AG08396 (cell line): ENCODE measurements around the gene WFDC11.
"Not testable (repeated sequence)": the region's sequence is repeated elsewhere in the genome, so short reads cannot be mapped to it uniquely, and the experiment has no call there.

Experiments
- DNase-seq: peaks from one replicate; pipeline ENCODE4 v3.0.0; 2012; ENCODE audit warnings: low spot score, mixed read lengths

The WFDC11 gene

DNA sequence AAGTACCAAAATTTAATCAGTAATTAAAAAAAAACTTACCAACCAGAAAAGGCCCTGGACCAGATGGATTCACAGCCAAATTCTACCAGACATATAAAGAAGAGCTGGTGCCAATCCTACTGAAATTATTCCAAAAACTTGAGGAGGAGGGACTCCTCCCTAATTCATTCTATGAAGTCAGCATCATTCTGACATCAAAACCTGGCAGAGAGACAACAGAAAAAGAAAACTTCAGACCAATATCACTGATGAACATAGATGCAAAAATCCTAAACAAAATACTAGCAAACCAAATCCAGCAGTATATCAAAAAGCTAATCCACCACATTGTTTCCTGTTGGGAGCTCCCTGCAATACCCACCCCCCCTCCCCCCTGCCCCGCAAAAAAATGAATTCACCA is at the start of gene WFDC11:
Gene WFDC11 (minus strand): TSS at position 101 of the 400 bp plus-strand sequence. CDS start 19,639 bp downstream, outside the sequence.
- no peak for DNase-seq

DNA sequence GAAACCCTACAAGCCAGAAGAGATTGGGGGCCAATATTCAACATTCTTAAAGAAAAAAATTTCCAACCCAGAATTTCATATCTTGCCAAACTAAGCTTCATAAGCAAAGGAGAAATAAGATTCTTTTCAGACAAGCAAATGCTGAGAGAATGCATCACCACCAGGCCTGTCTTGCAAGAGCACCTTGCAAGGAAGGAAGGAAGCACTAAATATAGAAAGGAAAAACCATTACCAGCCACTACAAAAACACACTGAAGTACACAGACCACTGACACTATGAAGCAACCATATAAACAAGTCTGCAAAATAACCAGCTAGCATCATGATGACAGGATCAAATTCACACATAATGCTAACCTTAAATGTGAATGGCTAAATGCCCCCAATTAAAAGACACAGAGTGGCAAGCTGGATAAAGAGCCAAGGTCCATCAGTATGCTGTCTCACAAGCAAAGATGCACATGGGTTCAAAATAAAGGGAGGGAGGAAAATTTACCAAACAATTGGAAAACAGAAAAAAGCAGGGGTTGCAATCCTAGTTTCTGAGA is 46.2 kb upstream of the WFDC11 start:
- not testable (repeated sequence) for DNase-seq

DNA sequence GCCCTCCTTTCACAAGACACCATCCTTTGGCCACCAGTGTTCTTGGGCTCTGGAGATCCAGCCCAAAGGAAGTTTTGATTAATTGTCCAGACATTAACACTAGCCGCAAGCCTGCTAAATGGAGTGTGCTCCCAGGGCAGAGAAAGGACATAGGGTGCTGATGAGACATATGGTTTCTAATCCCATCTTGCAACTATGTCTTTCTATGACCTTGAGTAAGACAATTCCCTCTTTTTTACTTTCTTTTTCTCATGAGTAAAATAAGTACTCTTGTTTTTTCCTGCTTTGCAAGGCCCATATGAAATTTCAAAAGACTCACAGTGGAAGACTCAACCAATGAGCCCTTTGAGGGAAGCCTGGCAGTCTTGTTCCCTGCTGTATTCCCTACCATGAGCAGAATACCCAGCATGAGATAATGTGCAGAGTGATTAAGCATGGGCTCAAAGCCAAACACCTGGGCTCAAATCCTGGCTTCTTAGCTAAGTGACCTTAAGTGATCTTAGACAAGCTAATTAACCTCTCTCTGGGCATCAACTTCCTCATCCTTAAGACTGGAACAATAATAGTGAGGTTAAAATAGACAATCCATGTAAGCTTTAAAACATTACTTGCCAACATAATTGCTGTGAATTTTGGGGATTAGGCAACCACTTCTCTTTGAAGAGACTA is 35.1 kb upstream of the WFDC11 start, which contains the start of gene WFDC10B:
Gene WFDC10B (minus strand): TSS at position 51 of the 669 bp plus-strand sequence. CDS start 19,027 bp downstream, outside the sequence.
- DNase-seq: no peak

DNA sequence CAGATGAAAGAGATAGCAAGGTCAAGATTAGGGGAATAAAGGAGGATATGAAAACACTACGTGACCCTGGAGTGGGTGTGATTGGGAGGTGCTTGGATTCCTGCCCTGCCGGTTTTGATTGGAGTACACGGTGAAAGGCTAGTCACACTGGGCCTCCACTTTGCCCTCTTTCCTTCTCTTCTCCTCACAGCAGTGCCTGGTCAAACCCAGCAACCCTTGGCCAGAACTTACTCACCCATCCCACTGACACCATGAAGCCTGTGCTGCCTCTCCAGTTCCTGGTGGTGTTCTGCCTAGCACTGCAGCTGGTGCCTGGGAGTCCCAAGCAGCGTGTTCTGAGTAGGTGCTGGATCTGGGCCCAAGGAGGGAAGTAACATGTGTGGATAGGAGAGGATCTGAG is 31.8 kb upstream of the WFDC11 start, which contains the start of gene WFDC13:
Gene WFDC13 (plus strand): TSS at position 166 of the 400 bp plus-strand sequence. CDS start 86 bp downstream, at position 252.
- no peak for DNase-seq

DNA sequence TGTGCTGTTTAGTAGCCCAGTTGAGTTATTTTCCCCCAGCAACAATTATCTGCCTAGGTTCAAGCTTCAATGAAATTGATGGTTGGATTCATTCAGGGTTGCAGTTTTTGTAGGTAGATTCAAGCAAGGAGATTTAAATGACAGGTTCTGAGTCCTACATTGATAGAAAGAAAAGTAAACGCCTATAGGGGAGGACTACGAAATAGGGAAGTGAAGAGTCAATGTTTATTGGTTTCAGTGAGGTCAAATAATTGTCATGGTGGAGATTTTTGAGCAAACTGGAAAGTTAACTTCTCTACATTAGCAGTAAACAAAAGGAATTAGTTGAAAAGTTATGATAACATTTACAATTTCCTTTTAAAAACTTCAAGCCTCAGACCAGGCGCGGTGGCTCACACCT is 31.1 kb upstream of the WFDC11 start:
- no peak for DNase-seq

DNA sequence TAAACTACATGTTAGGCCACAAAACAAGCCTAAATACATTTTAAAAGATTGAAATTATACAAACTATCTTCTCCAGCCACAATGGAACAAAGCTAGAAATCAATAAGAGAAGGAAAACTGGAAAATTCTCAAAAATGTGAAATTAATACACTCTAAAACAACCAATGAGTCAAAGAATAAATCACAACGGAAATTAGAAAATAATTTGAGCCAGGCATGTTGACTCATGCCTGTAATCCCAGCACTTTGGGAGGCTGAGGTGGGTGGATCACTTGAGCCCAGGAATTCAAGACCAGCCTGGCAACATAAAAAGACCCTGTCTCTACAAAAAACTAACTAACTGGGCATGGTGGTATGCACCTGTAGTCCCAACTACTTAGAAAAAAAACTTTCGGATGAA is 25.5 kb upstream of the WFDC11 start:
- no peak for DNase-seq

DNA sequence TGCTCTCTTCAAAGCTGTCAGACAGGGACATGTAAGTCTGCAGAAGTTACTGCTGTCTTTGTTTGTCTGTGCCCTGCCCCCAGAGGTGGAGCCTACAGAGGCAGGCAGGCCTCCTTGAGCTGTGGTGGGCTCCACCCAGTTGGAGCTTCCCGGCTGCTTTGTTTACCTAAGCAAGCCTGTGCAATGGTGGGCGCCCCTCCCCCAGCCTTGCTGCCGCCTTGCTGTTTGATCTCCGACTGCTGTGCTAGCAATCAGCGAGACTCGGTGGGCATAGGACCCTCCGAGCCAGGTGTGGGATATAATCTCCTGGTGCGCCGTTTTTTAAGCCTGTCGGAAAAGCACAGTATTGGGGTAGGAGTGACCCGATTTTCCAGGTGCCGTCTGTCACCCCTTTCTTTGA is 23.3 kb upstream of the WFDC11 start:
- DNase-seq: not testable (repeated sequence)

DNA sequence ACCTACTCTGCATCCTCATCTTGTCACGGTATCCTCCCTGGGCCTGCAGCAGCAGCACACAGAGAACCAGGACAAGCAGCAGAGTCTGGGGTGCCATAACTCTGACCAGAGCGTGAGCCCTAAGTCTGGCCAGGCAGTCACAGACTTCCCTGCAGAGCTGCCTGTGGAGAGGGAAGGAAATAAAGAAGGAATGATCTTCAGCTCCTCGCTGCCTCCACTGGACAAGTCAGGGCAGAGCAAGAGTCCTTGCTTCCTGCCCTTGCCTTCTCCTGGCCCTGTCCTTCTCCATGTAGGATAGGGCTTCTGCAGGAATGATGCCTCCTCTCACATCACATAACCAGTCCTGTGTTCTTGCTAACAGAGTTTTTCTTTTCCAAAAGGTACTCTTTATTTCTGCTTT is 15.9 kb upstream of the WFDC11 start:
- DNase-seq: peak; percentile 12

DNA sequence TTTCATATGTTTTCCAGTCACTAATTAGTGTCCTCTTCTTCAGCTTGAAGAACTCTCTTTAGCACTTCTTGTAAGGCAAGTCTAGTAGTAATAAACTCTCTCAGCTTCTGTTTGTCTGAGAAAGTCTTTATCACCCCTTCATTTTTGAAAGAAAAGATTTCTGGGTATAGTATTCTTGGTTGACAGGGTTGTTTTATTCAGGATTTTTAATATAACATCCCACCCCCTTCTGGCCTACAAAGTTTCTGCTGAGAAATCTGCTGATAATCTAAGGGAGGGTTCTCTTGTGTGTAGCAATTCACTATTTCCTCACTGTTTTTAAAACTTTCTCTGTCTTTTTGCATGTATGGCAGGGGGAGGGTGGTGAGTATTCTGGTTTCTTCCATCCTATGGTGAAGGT is 9.6 kb upstream of the WFDC11 start:
- no peak for DNase-seq

DNA sequence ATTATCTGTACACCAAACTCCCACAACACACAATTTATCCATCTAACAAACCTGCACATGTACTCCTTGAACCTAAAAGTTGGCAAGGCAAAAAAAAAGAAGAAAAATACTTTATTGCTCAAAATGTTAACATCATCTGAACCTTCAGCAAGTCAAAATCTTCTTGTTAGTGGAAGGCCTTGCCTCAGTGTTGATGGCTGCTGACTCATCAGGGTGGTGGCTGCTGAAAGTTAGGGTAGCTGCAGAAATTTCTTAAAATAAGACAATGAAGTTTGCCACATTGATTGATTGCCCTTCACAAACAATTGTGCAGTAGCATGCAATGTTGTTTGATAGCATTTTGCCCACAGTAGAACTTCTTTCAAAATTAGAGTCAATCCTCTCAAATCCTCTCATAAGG is 2.7 kb upstream of the WFDC11 start:
- no peak for DNase-seq

DNA sequence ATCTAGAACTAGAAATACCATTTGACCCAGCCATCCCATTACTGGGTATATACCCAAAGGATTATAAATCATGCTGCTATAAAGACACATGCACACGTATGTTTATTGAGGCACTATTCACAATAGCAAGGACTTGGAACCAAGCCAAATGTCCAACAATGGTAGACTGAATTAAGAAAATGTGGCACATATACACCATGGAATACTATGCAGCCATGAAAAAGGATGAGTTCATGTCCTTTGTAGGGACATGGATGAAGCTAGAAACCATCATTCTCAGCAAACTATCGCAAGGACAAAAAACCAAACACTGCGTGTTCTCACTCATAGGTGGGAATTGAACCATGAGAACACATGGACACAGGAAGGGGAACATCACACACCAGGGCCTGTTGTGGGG is 13.0 kb downstream of the WFDC11 start:
- DNase-seq: not testable (repeated sequence)

DNA sequence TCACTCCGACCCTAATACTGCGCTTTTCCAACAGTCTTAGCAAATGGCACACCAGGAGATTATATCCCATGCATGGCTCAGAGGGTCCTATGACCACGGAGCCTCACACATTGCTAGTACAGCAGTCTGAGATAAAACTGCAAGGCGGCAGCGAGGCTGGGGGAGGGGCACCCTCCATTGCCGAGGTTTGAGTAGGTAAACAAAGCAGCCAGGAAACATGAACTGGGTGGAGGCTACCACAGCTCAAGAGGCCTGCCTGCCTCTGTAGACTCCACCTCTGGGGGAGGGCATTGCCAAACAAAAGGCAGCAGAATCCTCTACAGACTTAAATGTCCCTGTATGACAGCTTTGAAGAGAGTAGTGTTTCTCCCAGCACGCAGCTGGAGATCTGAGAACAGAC is 18.3 kb downstream of the WFDC11 start:
- not testable (repeated sequence) for DNase-seq

DNA sequence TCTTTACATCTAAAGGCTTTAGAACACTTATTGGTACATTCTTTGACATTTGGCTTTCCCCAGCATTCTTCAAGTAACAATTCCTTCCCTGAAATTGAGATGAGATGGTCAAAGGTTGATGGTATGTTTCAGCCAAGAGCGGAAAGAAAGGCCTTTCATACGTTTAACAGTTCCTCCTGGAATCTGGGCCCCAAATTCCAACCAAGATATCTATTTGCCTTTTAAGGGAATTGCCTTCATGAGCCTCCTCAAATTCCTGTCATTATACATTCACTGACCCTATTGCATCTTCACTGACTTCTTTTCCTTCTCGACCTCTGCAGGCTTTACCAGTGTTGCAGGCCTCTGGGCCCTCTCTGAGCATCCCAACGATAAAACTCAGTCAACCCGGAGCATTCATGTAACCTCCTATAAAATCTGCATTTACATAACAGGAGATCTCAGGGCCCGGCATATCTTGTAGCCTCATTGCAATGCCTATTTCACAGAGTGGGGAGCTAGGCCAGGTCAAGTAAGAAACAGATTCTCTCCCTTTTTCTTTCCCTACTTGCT is 20.7 kb downstream of the WFDC11 start:
- no peak for DNase-seq

DNA sequence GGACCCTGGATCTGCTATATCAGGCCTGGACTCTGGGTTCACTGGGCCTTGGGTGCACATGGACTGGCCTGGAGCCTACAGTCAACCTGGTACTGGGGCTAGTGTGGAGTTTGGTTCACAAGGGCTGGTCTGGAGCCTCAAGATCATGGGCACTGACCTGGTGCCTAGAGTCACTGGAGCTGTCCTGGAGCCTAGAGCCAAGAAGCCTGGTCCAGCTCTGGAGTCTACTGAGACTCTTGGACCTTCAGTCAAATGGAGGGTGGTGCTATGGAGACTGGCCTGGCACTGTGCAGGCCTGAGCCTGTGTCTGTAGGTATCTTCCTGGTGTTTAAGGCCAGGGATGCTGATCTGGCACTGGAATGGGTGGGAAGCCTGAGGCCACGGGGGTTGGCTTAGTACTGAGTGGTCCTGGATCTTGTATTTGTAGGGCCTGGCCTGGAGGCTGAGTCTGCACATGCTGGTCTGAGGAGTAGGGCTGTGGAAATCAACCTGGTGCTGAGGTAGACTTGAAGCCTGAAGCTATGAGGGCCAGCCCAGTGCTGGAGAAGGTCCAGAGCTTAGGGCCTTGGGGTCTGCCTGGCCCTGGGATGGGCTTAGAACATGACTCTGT is 22.5 kb downstream of the WFDC11 start:
- DNase-seq: no peak

DNA sequence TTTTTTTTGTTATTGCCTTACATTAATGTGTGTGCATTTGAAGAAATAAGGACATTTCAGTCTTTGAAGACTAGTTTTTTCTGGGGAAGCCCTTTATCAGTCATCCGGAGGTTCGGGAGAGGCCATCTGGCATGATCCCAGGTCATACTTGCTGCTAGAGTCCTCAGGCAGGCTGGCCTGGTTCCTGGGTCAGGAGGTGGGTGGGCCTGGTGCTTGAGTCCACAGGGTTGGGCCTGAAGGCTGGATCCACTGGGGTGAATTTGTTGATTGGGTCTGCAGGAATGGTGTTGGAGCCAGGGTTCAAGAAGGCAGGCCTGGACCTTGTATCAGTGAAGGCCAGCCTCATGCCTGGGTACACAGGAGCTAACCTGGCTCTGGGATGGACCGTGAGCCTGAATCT is 23.2 kb downstream of the WFDC11 start:
- no peak for DNase-seq

DNA sequence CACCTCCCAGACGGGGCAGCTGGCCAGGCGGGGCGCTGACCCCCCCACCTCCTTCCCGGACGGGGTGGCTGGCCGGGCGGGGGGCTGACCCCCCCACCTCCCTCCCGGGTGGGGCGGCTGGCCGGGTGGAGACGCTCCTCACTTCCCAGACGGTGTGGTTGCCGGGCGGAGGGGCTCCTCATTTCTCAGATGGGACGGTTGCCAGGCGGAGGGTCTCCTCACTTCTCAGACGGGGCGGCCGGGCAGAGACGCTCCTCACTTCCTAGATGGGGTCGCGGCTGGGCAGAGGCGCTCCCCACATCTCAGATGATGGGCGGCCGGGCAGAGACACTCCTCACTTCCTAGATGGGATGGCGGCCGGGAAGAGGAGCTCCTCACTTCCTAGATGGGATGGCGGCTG is 24.2 kb downstream of the WFDC11 start:
- DNase-seq: not testable (repeated sequence)

DNA sequence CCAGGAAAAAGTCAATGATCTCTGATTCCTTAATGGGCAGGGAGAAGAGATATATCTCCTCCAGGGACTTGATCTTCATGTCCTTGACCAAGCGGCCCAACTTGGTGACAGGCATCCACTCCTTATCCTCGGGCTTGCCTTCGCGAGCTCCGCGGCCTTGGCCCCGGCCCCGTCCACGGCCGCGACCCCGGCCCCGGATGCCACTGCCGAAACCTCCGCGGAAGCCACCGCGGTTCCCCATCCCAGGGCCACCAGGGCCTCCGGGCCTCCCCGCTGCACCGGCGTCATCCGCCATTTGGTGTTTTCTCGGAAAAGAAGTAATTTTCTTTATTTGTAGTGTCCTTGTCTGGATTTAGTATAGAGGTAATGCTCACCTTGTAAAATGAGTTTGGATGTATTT is 29.0 kb downstream of the WFDC11 start:
- DNase-seq: not testable (repeated sequence)

DNA sequence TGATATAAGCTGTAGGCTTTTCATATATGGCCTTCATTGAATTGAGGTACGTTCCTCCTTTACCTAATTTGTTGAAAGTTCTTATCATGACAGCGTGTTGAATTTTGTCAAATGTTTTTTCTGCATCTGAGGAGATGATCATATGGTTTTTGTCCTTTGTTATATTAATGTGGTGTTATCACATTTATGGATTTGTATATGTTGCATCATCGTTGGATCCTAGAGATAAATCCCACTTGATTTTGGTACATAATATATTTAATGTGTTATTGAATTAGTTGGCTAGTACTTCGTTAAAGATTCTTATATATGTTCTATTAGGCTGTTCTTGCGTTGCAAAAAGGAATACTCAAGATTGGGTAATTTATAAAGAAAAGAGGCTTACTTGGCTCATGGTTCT is 30.4 kb downstream of the WFDC11 start:
- no peak for DNase-seq

DNA sequence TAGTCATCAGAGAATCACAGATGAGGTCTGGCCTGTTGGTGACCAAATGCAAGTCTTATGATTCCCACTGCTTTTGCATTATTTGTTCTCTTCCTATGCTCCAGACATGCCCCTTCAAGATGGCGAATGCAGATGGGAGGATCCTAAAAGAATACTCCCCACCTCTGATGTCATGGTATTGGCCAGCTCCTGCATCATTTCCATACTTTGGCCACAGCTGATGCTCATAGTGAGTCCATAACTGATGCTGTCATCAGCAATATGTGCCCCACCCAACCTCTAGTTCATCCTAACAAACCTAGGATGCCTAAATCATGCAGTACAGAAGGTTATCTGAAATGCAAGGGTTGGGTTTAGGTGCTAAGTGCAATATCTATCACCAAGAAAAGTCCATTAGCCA is 33.5 kb downstream of the WFDC11 start:
- no peak for DNase-seq

DNA sequence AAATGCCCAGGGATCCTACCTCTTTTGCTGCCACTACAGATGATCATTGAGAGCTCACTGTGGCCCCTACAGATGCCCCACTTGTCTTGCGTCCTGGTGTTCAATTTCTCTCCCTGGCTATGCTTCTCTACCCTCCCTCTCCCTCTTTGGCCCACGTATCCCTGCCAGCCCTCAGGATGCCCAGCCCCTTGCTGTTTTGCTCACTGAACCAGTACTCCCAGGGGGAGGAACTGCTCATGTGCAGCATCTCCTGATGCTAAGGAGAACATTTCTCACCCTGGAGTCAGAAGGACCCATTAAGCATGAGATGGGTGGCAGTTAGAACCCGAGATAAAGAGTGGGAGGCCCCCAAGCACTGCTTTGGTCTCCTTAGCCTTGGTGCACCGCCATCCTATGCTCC is 38.9 kb downstream of the WFDC11 start, which contains the start of gene WFDC9:
Gene WFDC9 (minus strand): TSS at position 101 of the 400 bp plus-strand sequence. CDS start 21,103 bp downstream, outside the sequence.
- no peak for DNase-seq

DNA sequence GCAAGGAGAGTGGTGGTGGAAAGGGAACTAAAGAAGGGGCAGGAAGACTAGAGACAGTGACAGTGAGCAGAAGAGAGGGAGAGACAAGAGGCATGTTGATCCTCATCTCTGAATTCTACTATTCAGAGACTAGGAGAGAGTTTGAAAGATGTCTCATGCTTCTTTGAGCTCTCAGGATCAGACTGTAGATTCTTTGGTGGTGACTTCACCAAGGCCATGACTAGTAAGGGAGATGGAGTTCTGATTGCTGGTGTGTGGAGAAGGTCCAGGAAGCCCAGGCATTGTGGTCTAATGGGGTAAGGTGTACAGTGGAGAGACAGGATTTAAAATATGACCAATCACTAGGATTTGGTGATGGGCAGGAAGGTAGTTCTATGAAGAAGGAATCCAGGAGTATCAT is 39.7 kb downstream of the WFDC11 start:
- DNase-seq: no peak

DNA sequence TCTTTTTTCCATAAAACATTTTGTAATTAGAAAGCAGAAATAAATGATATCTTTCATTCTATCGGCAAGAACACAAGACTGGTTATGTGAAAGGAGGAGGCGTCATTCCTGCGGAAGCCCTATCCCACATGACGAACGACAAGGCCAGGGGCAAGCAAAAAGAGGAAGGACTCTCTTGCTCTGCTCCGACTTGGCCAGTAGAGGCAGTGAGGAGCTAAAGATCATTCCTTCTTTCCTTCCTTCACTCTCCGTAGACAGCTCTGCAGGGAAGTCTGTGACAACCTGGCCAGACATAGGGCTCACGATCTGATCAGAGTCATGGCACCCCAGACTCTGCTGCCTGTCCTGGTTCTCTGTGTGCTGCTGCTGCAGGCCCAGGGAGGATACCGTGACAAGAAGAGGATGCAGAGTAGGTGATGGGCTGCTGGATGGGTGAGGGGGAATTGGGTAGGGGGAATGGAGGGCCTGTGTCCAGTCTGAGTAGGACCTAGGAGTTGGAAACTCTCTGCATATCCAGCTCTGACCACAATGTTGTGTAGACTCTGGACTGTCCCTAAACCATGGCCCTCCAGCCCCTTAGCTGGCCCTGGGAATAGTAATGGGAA is 40.4 kb downstream of the WFDC11 start, which contains the start of gene WFDC10A:
Gene WFDC10A (plus strand): TSS at position 244 of the 605 bp plus-strand sequence. CDS start 75 bp downstream, at position 319.
- DNase-seq: peak; percentile 69
